Nephron progenitor cell (in vitro differentiated cells): ENCODE results near the gene KLHL14.
"Not testable (repeated sequence)": the region's sequence is repeated elsewhere in the genome, so short reads cannot be mapped to it uniquely, and the experiment has no call there.

Experiments used
- DNase-seq: peaks from one replicate; pipeline ENCODE4 v3.0.0; 2021
- H3K27ac Mint-ChIP-seq: 2 replicates; pipeline ENCODE4 v1.8.0; 2021; ENCODE audit warnings: mild to moderate bottlenecking, moderate library complexity, mixed read lengths
- H3K27me3 Mint-ChIP-seq: 2 replicates; pipeline ENCODE4 v1.8.0; 2021; ENCODE audit warnings: mild to moderate bottlenecking, low read depth, mixed read lengths; ENCODE audit not compliant: poor library complexity
- H3K36me3 Mint-ChIP-seq: 2 replicates; pipeline ENCODE4 v1.8.0; 2021; ENCODE audit warnings: low read depth, mixed read lengths
- H3K4me1 Mint-ChIP-seq: 2 replicates; pipeline ENCODE4 v1.8.0; 2021; ENCODE audit warnings: mixed read lengths
- H3K4me3 Mint-ChIP-seq: 2 replicates; pipeline ENCODE4 v1.8.0; 2021; ENCODE audit warnings: mild to moderate bottlenecking, moderate library complexity, mixed read lengths
- H3K9me3 Mint-ChIP-seq: 2 replicates; pipeline ENCODE4 v1.8.0; 2021; ENCODE audit warnings: mild to moderate bottlenecking, moderate library complexity, mixed read lengths
- CTCF ChIP-seq: fragments of 200-600 bp; sonication (generic); IDR thresholded peaks from 2 replicates; pipeline ENCODE4 v1.5.0; 2021; ENCODE audit warnings: antibody characterized with exemption

Gene KLHL14

GRCh38 chr18:32804134-32804888 is 31.5 kb upstream of the KLHL14 start:
- Mint-ChIP-seq H3K27ac (peak overlapping the region; percentile 99), H3K4me1 (peaks cover 62% of the 10 kb centered on the region), H3K36me3 (no peaks in the 10 kb centered on the region), H3K4me3 (peak overlapping the region; percentile 47), H3K9me3 (peaks cover 11% of the 10 kb centered on the region), H3K27me3 (no peaks in the 10 kb centered on the region)
- DNase-seq: no peak
- TF ChIP-seq CTCF: no peak

GRCh38 chr18:32803568-32803967 is 30.7 kb upstream of the KLHL14 start:
- Mint-ChIP-seq H3K36me3 (no peaks in the 10 kb centered on the region), H3K4me3 (peak overlapping the region; percentile 74), H3K9me3 (peaks cover 18% of the 10 kb centered on the region), H3K27me3 (no peaks in the 10 kb centered on the region), H3K27ac (peak overlapping the region; percentile 99), H3K4me1 (peaks cover 59% of the 10 kb centered on the region)
- no peak for TF ChIP-seq CTCF
- DNase-seq: peak; percentile 5

GRCh38 chr18:32802591-32803451 is 30.0 kb upstream of the KLHL14 start:
- peak overlapping the region; percentile 18 for H3K4me3 Mint-ChIP-seq
- H3K4me1 Mint-ChIP-seq: peaks cover 57% of the 10 kb centered on the region
- peak overlapping the region; percentile 99 for H3K27ac Mint-ChIP-seq
- H3K27me3 Mint-ChIP-seq: no peaks in the 10 kb centered on the region
- no peak for TF ChIP-seq CTCF
- peaks cover 3% of the 10 kb centered on the region for H3K36me3 Mint-ChIP-seq
- DNase-seq: no peak
- peaks cover 24% of the 10 kb centered on the region for H3K9me3 Mint-ChIP-seq

- peaks cover 37% of the 10 kb centered on the region for H3K9me3 Mint-ChIP-seq
- DNase-seq: no peak
- no peaks in the 10 kb centered on the region for H3K27me3 Mint-ChIP-seq
- H3K36me3 Mint-ChIP-seq: peaks cover 19% of the 10 kb centered on the region
- peak overlapping the region; percentile 46 for H3K4me3 Mint-ChIP-seq
- TF ChIP-seq CTCF: no peak
- H3K27ac Mint-ChIP-seq: peak overlapping the region; percentile 23
- H3K4me1 Mint-ChIP-seq: peaks cover 50% of the 10 kb centered on the region
These were observed 28.4 kb upstream of the KLHL14 start for GRCh38 chr18:32801228-32801627.

- no peak for TF ChIP-seq CTCF
- Mint-ChIP-seq H3K36me3 (peaks cover 35% of the 10 kb centered on the region), H3K27ac (no peak overlapping the region), H3K4me1 (peaks cover 33% of the 10 kb centered on the region), H3K27me3 (no peaks in the 10 kb centered on the region), H3K4me3 (no peak overlapping the region), H3K9me3 (peaks cover 55% of the 10 kb centered on the region)
- DNase-seq: no peak
These were observed 25.6 kb upstream of the KLHL14 start for GRCh38 chr18:32798209-32798960.

- DNase-seq, H3K27ac Mint-ChIP-seq, H3K27me3 Mint-ChIP-seq, H3K4me1 Mint-ChIP-seq, H3K4me3 Mint-ChIP-seq: not testable (repeated sequence)
- Mint-ChIP-seq H3K36me3 (peaks cover 35% of the 10 kb centered on the region), H3K9me3 (peaks cover 60% of the 10 kb centered on the region)
These were observed 21.8 kb upstream of the KLHL14 start for GRCh38 chr18:32794667-32795066.
